Upper lobe of left lung (tissue), 4 donors: ENCODE results near the gene GATAD2A.

Experiments used
- POLR2A ChIP-seq, 4 donors: fragments of 450-650 bp; IDR thresholded peaks; one replicate each; pipeline ENCODE4 v1.5.1; 2016 to 2017; ENCODE audit warnings: antibody characterized with exemption in 4 of 4, mild to moderate bottlenecking in 2 of 4
- TF ChIP-seq, protein P1 (sequence below), 6 experiments: fragments of 450-650 bp in 4 of 6; fragments of 200-600 bp in 2 of 6; sonication (generic) in 2 of 6; IDR thresholded peaks; one replicate each; pipeline ENCODE4 v1.5.1; 2016 to 2019; ENCODE audit warnings: antibody characterized with exemption in 6 of 6

DNA sequence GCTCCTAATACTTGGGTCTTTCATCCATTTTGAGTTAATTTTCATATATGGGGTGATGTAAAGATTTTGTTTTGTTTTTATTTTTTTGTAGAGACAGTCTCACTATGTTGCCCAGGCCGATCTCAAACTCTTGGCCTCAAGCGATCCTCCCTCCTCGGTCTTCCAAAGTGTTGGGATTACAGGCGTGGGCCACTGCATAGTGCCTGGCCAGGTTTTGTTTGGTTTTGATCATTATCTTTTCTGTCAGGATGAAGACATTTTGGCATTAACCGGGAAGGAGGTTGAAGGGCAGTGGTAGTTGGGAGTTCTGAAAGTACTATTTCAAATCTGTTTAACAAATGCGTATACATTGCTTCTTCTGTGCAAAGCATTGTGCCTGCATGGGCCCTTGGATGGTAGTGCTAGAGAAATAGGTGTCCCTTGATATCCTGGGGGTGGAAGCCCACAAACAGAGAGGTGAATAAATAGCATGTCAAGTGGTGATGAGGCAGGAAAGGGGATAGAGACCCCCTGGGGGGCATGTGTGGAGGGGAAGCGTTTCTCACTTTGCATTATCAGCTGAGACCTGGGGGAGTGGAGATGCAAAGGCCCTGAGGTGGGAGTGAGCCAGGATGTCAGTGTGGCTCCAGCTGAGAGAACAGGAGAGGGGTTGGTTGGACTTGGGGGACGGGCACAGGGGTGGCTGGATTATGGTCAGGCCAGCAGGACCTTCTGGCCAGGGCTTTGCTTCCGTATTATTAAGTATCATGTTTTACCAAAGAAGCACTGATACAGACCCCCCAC lies 41.4 kb downstream of the GATAD2A start:
- TF ChIP-seq, protein P1, sequence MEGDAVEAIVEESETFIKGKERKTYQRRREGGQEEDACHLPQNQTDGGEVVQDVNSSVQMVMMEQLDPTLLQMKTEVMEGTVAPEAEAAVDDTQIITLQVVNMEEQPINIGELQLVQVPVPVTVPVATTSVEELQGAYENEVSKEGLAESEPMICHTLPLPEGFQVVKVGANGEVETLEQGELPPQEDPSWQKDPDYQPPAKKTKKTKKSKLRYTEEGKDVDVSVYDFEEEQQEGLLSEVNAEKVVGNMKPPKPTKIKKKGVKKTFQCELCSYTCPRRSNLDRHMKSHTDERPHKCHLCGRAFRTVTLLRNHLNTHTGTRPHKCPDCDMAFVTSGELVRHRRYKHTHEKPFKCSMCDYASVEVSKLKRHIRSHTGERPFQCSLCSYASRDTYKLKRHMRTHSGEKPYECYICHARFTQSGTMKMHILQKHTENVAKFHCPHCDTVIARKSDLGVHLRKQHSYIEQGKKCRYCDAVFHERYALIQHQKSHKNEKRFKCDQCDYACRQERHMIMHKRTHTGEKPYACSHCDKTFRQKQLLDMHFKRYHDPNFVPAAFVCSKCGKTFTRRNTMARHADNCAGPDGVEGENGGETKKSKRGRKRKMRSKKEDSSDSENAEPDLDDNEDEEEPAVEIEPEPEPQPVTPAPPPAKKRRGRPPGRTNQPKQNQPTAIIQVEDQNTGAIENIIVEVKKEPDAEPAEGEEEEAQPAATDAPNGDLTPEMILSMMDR (IDR thresholded peaks at IDR 0.05) = no peak
- no peak for TF ChIP-seq POLR2A (IDR thresholded peaks at IDR 0.05)
